GM19467 (cell line): ENCODE results near the gene HEY2.
"Not testable (repeated sequence)": the region's sequence is repeated elsewhere in the genome, so short reads cannot be mapped to it uniquely, and the experiment has no call there.

Experiments
- ATAC-seq: cut with Tn5 transposase; IDR thresholded peaks from one replicate; pipeline ENCODE4 v1.9.1; 2021; ENCODE audit warnings: mild to moderate bottlenecking, moderate library complexity; ENCODE audit not compliant: unreplicated experiment

The HEY2 gene

GRCh38 chr6:125793863-125794262 lies 44.4 kb downstream of the HEY2 start:
- no peak for ATAC-seq

- ATAC-seq = no peak
Measured at GRCh38 chr6:125794342-125795137, 45.1 kb downstream of the HEY2 start.

GRCh38 chr6:125795301-125795700 lies 45.9 kb downstream of the HEY2 start:
- no peak for ATAC-seq

- ATAC-seq = no peak
Measured at GRCh38 chr6:125797120-125797885, 47.9 kb downstream of the HEY2 start.

DNA sequence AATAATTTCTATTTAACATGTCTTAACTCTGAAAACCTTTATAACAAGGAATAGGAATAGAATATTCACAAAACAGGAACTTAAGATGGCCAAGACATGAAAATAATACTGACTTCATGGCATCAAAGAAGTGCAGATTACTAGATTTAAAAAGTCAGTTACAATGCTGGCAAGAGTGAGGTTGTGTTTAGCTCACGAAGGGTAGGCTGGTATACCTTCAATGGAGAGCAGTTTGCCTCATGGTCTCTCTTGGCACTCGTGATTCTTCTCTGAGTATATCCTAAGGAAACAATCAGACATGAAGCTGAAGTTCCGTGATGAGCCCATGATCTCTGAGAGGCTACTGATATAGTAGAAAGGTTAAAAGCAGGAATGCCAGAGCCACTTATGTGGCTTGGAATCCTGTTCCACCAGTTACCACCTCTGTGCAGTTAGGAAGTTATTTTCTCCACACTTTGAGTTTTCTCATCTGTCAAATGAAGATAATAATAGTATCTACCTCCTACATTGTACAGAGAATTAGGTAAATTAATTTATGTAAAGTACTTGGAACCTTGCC lies 48.5 kb downstream of the HEY2 start:
- no peak for ATAC-seq

DNA sequence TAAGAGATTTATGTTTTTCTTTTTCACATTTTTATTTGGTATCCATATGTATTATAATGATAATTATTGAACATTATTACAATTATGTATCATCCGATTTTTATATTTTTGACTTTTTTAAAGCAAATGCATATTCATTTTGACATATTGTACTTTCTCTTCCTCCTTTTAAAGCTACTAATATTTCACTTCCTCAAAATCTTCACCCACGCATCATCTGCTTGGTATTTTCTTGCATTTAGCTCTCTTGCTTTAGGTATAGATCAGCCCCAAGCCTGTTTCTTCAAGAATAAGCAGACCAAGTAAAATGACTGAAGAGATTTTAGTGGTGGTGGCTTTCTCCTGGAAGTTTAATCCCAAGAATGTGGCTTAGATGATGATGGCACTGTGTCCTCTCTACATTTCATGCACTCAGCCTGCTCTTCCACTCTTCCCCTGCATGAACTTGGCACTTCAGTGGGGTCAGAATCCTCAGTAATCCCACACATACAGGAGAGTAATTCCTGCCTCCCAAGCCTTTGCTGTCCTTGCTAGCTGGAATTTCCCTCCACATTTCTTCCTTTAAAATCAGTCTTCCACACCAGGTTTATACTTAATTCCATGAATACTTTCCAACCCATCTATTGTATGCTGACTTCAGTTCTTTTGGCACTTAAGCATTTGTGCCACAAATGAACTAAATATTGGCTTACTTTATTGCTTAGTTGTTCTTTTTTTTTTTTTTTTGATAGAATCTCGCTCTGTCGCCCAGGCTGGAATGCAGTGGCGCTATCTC lies 49.5 kb downstream of the HEY2 start:
- peak; percentile 78 for ATAC-seq

DNA sequence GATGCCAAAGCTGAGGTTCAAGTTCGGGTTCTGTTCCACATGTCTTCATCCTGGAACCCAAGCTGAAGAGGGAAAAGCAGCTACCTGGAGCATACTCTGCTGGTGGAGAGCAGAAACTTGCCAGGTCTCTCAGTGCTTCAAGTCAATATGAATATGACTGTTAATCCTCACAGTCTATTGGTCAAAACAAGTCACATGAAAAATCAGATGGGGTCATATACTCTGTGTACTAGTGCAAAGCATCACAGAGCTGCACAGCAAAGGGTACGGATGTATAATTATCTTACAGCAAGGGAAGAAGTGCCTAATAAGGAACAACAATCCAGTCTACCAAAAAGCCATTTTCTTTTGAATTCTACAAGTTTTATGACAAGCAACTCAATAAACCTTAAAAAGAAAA lies 53.0 kb downstream of the HEY2 start:
- ATAC-seq = no peak

DNA sequence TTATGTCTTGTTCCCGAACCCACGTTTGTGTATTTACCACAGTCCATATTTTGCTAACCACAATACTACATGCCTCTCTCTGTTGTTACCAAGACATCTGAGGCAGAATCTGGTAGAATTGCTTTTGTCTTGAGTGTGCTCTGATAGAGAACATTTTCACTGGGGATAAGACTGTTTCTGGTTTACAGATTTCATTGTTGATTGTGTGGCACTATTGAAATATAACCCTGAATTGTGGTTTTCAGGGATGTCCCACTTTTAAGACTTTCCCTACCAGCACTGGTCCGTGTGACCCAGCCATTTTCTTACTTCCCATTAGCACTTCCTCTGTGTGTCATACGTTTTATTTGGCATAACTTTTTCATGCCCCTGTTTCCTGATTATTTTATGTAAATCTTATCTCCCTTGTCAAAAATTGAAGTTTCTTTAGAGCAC lies 53.5 kb downstream of the HEY2 start:
- no peak for ATAC-seq

GRCh38 chr6:125804264-125804663 lies 54.8 kb downstream of the HEY2 start:
- ATAC-seq = no peak

DNA sequence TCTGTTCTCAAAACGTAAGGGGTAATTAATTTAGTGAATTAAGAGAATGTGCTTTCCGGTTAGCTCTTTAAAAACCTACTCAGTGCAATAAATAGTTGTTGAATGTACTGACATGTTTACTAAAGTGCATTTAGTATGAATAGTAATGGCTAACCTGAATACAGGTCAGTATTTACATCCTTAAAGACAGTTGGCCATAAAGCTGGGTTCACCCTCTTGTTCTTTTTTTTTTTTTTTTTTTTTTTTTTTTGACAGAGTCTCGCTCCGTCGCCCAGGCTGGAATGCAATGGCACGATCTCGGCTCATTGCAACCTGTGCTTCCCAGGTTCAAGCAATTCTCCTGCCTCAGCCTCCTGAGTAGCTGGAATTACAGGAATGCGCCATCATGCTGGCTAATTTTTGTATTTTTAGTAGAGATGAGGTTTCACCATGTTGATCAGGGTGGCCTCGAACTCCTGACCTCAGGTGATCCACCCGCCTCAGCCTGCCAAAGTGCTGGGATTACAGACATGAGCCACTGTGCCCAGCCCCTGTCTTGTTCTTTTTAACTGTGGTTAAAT lies 55.5 kb downstream of the HEY2 start:
- not testable (repeated sequence) for ATAC-seq

GRCh38 chr6:125806813-125807212 lies 57.4 kb downstream of the HEY2 start:
- no peak for ATAC-seq

DNA sequence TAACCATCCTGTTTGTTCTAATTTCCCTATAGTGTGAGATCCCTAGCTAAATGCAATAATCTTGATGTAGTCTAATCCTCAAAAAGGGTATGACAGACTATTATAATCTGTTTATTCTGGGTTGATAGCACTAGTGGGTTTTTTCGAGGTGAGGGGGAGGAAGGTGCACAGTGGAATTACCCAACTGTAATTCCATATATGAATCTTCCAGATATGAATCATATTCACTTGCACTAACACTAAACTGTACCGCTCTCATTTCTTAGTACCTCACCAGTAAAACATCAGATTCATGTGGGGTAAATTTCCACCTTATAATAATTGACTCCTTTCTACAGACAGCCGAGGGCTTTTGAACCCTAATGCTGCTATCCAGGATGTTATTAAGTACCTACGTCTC lies 57.9 kb downstream of the HEY2 start:
- ATAC-seq = peak; percentile 39

GRCh38 chr6:125808060-125808459 lies 58.6 kb downstream of the HEY2 start:
- no peak for ATAC-seq

DNA sequence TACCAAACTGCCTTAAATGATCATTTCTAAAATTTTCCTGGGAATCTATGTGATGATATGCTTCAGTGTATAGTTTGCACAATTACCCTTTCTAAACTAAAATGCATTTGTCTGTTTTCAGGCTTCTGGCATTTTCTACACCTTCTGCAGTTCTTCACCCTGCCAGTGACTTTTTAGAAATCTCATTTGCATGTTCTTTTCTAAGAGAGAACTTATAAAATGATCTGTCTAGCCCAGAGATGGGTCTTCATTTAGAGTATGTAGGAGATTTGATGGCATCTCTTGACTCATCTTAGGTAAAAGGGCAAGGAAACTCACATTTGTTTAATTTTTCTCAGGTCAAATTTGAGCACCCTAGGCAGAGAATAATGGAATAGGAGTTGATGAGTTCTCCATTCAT lies 59.2 kb downstream of the HEY2 start:
- ATAC-seq = no peak

- ATAC-seq = no peak
Measured at GRCh38 chr6:125809570-125810170, 60.2 kb downstream of the HEY2 start.

DNA sequence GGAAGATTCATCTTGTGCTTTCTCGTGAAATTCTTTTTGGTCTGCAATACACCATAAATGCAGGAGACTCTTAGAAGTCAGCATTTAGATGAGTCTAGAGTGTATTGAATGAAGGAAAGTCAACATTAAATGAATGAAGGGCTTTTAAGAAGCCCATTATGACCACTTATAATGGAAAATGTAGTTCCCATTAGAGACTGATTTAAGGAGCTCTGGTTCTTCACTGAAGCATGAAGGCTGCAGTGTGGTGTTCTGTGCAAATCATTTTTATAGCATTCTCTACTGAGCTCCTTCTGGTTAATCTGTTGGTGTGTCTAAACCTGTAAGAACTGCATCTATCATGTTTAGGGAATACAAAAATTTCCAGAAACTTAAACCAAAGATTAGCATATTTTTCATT lies 61.0 kb downstream of the HEY2 start:
- ATAC-seq = no peak
